ENCODE data around the gene CMIP.

DNA sequence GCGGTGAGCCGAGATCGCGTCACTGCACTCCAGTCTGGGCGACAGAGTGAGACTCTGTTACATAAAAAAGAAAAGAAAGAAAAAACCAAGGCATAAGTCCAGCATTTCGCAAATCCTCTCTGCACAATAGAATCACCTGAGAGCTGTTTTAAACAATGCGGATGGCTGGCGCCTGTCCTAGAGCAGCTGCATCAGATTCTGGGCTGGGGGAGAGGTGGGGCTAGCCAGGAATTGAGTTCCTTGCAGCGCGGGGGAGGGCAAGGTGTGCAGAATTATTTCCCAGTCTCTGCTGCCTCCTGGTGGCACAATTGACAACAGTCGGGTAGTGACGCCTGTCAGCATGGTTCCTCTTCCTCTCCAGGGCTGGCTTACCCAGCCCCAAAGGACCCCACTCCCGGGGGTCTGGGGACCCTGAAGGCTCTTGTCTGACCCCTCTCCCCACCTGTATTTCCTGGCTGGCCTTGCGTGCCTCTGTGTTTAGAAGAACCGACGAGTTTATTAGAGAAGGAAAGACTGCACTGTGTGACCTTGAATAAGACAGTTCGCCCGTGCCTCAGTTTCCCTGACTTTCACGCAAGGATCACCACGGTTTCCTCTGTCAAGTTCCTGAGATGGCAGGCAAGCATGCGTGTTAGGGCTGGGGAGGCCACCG lies 293.4 kb downstream of the CMIP start:
- TF ChIP-seq, protein P1, sequence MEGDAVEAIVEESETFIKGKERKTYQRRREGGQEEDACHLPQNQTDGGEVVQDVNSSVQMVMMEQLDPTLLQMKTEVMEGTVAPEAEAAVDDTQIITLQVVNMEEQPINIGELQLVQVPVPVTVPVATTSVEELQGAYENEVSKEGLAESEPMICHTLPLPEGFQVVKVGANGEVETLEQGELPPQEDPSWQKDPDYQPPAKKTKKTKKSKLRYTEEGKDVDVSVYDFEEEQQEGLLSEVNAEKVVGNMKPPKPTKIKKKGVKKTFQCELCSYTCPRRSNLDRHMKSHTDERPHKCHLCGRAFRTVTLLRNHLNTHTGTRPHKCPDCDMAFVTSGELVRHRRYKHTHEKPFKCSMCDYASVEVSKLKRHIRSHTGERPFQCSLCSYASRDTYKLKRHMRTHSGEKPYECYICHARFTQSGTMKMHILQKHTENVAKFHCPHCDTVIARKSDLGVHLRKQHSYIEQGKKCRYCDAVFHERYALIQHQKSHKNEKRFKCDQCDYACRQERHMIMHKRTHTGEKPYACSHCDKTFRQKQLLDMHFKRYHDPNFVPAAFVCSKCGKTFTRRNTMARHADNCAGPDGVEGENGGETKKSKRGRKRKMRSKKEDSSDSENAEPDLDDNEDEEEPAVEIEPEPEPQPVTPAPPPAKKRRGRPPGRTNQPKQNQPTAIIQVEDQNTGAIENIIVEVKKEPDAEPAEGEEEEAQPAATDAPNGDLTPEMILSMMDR (IDR thresholded peaks at IDR 0.05): peak; percentile 85
- TF ChIP-seq EZH2phosphoT487 (IDR thresholded peaks at IDR 0.05; ENCODE audit: borderline replicate concordance, low read depth) (no peak), JUND (IDR thresholded peaks at IDR 0.05) (no peak), NRF1 (IDR thresholded peaks at IDR 0.05; ENCODE audit: low read depth, low read length) (no peak), RAD21 (IDR thresholded peaks at IDR 0.05; ENCODE audit: low read length) (peak; percentile 96), TAF1 (IDR thresholded peaks at IDR 0.05; ENCODE audit: borderline replicate concordance, low read depth, low read length) (no peak), EP300 (IDR thresholded peaks at IDR 0.05; ENCODE audit: borderline replicate concordance in 1 of 2, low read depth in 1 of 2, low read length in 1 of 2) (no peak), GATA2 (CRISPR knock-in tag; IDR thresholded peaks at IDR 0.05) (no peak), SMC3 (IDR thresholded peaks at IDR 0.05; ENCODE audit: low read depth, low read length) (peak; percentile 89), TEAD4 (IDR thresholded peaks at IDR 0.05; ENCODE audit: borderline replicate concordance, insufficient read depth) (no peak)
- TF ChIP-seq, protein P2, sequence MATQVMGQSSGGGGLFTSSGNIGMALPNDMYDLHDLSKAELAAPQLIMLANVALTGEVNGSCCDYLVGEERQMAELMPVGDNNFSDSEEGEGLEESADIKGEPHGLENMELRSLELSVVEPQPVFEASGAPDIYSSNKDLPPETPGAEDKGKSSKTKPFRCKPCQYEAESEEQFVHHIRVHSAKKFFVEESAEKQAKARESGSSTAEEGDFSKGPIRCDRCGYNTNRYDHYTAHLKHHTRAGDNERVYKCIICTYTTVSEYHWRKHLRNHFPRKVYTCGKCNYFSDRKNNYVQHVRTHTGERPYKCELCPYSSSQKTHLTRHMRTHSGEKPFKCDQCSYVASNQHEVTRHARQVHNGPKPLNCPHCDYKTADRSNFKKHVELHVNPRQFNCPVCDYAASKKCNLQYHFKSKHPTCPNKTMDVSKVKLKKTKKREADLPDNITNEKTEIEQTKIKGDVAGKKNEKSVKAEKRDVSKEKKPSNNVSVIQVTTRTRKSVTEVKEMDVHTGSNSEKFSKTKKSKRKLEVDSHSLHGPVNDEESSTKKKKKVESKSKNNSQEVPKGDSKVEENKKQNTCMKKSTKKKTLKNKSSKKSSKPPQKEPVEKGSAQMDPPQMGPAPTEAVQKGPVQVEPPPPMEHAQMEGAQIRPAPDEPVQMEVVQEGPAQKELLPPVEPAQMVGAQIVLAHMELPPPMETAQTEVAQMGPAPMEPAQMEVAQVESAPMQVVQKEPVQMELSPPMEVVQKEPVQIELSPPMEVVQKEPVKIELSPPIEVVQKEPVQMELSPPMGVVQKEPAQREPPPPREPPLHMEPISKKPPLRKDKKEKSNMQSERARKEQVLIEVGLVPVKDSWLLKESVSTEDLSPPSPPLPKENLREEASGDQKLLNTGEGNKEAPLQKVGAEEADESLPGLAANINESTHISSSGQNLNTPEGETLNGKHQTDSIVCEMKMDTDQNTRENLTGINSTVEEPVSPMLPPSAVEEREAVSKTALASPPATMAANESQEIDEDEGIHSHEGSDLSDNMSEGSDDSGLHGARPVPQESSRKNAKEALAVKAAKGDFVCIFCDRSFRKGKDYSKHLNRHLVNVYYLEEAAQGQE (IDR thresholded peaks at IDR 0.05; ENCODE audit: low read depth, low read length): no peak
- TF ChIP-seq, protein P3, sequence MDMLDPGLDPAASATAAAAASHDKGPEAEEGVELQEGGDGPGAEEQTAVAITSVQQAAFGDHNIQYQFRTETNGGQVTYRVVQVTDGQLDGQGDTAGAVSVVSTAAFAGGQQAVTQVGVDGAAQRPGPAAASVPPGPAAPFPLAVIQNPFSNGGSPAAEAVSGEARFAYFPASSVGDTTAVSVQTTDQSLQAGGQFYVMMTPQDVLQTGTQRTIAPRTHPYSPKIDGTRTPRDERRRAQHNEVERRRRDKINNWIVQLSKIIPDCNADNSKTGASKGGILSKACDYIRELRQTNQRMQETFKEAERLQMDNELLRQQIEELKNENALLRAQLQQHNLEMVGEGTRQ (IDR thresholded peaks at IDR 0.05; ENCODE audit: borderline replicate concordance, low read depth, low read length): no peak
- TF ChIP-seq, protein P4, sequence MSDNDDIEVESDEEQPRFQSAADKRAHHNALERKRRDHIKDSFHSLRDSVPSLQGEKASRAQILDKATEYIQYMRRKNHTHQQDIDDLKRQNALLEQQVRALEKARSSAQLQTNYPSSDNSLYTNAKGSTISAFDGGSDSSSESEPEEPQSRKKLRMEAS (IDR thresholded peaks at IDR 0.05; ENCODE audit: low read depth): no peak

Measured in SK-N-SH (cell line).